OCI-LY1 (cell line): ENCODE results near the gene DENND1A.

Experiments
- H2AFZ ChIP-seq: fragments of 200-600 bp; sonication (generic), shearing (Covaris generic); 2 replicates; pipeline ENCODE4 v1.6.0; 2014; ENCODE audit warnings: antibody characterized with exemption, mild to moderate bottlenecking, low read length
- H3F3A ChIP-seq: fragments of 200-600 bp; sonication (generic), shearing (Covaris generic); 2 replicates; pipeline ENCODE4 v1.6.0; 2014; ENCODE audit warnings: mild to moderate bottlenecking, antibody characterized with exemption, low read length, moderate library complexity; ENCODE audit not compliant: insufficient read depth
- H3K27ac ChIP-seq: fragments of 200-600 bp; sonication (generic); 2 replicates; pipeline ENCODE4 v1.5.1; 2014; ENCODE audit warnings: low read length, mixed run types, mild to moderate bottlenecking, low read depth; ENCODE audit not compliant: poor library complexity, severe bottlenecking
- H3K27me3 ChIP-seq: fragments of 200-600 bp; sonication (generic); 2 replicates; pipeline ENCODE4 v1.6.0; 2014; ENCODE audit warnings: antibody characterized with exemption, mild to moderate bottlenecking, low read length, moderate library complexity; ENCODE audit not compliant: insufficient read depth
- H3K36me3 ChIP-seq: fragments of 200-600 bp; sonication (generic); 2 replicates; pipeline ENCODE4 v1.6.1; 2014; ENCODE audit warnings: mild to moderate bottlenecking, antibody characterized with exemption, low read length, moderate library complexity, mixed read lengths; ENCODE audit not compliant: insufficient read depth
- H3K4me1 ChIP-seq: fragments of 200-600 bp; sonication (generic); 2 replicates; pipeline ENCODE4 v1.5.1; 2014; ENCODE audit warnings: mild to moderate bottlenecking, low read length, moderate library complexity; ENCODE audit not compliant: insufficient read depth, severe bottlenecking
- H3K4me2 ChIP-seq: fragments of 200-600 bp; sonication (generic), shearing (Covaris generic); 2 replicates; pipeline ENCODE4 v1.6.1; 2014; ENCODE audit warnings: low read length
- H3K4me3 ChIP-seq: fragments of 200-600 bp; sonication (generic); 2 replicates; pipeline ENCODE4 v1.5.1; 2014; ENCODE audit warnings: low read length, low read depth, mild to moderate bottlenecking, mixed read lengths; ENCODE audit not compliant: poor library complexity, severe bottlenecking
- H3K79me2 ChIP-seq: fragments of 200-600 bp; shearing (Covaris generic); 2 replicates; pipeline ENCODE4 v1.6.1; 2016; ENCODE audit warnings: mixed run types, low read length, mixed read lengths; ENCODE audit not compliant: insufficient read depth
- H3K9ac ChIP-seq: fragments of 200-600 bp; sonication (generic), shearing (Covaris generic); 2 replicates; pipeline ENCODE4 v1.6.1; 2014; ENCODE audit warnings: mild to moderate bottlenecking, low read length, mixed read lengths
- H3K9me2 ChIP-seq: fragments of 200-600 bp; sonication (generic), shearing (Covaris generic); 2 replicates; pipeline ENCODE4 v1.6.1; 2014; ENCODE audit warnings: low read depth, mild to moderate bottlenecking, low read length, mixed read lengths
- H3K9me3 ChIP-seq: fragments of 200-600 bp; shearing (Covaris generic); 2 replicates; pipeline ENCODE4 v1.6.1; 2014; ENCODE audit warnings: low read length, mixed read lengths
- H4K20me1 ChIP-seq: fragments of 200-600 bp; sonication (generic), shearing (Covaris generic); 2 replicates; pipeline ENCODE4 v1.6.0; 2016; ENCODE audit warnings: mild to moderate bottlenecking, low read length; ENCODE audit not compliant: insufficient read depth
- EZH2 ChIP-seq: fragments of 200-600 bp; sonication (generic), shearing (Covaris generic); IDR thresholded peaks from 2 replicates; pipeline ENCODE4 v1.8.0; 2017; ENCODE audit warnings: borderline replicate concordance, mixed run types, mild to moderate bottlenecking, antibody characterized with exemption, low read length, moderate library complexity, mixed read lengths
- TF ChIP-seq, protein P1 (sequence below): fragments of 200-600 bp; sonication (generic), shearing (Covaris generic); IDR thresholded peaks from 2 replicates; pipeline ENCODE4 v1.5.1; 2017; ENCODE audit warnings: mild to moderate bottlenecking, antibody characterized with exemption, low read length, moderate library complexity, mixed read lengths

Gene DENND1A

DNA sequence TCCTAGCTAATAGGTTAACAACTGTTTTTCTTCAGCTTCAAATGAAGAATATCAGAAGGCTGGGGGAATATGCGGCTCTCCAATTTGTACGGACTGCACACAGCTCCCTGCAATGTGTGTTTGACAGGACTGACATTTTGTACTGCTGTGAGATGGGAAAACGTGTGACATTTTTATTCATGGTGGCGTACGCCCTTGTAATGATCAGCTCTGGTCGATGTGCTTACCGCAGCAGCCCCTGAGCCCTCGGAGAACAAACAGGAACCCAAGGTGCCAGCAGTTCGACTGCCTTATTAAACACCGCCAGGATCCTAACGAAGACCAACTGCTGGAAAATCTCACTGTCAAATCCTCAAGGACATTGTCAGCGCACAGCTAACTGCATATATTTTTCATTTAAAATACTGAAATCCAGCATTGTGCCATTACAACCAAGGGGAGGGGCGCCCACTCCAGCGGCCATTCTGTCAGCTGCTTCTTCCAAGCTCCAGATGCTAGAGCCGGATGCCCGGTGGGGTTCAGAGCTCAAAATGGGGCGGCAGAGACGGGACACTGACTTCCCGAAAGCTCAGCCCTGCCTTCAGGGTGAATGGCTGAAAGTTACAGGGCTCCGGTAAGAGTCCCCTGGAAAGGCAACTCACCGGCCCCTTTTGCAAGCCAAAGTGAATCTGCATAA is 507.2 kb downstream of the DENND1A start:
- H4K20me1 ChIP-seq, result no peaks in the 10 kb centered on the region
- no peak overlapping the region for H3K4me2 ChIP-seq
- TF ChIP-seq, protein P1, sequence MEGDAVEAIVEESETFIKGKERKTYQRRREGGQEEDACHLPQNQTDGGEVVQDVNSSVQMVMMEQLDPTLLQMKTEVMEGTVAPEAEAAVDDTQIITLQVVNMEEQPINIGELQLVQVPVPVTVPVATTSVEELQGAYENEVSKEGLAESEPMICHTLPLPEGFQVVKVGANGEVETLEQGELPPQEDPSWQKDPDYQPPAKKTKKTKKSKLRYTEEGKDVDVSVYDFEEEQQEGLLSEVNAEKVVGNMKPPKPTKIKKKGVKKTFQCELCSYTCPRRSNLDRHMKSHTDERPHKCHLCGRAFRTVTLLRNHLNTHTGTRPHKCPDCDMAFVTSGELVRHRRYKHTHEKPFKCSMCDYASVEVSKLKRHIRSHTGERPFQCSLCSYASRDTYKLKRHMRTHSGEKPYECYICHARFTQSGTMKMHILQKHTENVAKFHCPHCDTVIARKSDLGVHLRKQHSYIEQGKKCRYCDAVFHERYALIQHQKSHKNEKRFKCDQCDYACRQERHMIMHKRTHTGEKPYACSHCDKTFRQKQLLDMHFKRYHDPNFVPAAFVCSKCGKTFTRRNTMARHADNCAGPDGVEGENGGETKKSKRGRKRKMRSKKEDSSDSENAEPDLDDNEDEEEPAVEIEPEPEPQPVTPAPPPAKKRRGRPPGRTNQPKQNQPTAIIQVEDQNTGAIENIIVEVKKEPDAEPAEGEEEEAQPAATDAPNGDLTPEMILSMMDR, result no peak
- no peak for TF ChIP-seq EZH2
- no peak overlapping the region for H3K4me3 ChIP-seq
- H3F3A ChIP-seq, result no peaks in the 10 kb centered on the region
- no peaks in the 10 kb centered on the region for H3K36me3 ChIP-seq
- no peaks in the 10 kb centered on the region for H3K9me2 ChIP-seq
- no peaks in the 10 kb centered on the region for H3K79me2 ChIP-seq
- no peak overlapping the region for H3K9ac ChIP-seq
- no peak overlapping the region for H2AFZ ChIP-seq
- H3K27me3 ChIP-seq, result no peaks in the 10 kb centered on the region
- no peak overlapping the region for H3K27ac ChIP-seq
- no peaks in the 10 kb centered on the region for H3K9me3 ChIP-seq
- peaks cover 11% of the 10 kb centered on the region for H3K4me1 ChIP-seq

DNA sequence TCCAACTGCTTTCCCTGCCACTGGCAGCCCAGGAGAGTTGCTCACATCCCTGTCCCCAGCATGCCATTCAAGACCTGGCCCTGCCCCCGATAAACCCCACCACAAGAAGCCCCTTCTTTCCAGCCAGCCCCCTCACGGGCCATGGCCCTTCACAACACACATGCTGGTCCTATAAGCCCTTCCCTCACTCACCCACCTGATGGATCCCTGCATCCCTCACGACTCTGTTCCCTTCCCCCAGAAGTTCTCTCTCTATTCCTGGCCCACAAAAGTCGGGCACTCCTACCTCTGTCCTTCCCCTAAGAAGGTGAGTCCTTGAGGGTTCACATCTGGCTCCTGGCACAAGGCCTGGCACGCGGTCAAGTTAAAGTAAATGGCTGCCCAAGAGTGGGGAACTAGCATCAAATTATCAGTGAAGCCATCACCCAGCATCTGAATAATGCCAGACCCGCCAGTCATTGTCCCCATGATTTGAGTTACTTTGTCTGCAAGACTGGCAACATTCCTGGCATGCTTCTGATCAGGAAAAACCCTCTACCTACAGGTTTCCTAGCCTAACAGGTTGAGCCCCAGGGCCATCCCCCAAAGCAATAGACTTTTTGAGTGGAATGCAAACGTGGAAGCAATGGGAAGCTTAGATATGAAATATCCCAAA is 508.0 kb downstream of the DENND1A start:
- no peak overlapping the region for H3K9ac ChIP-seq
- H3K9me3 ChIP-seq, result no peaks in the 10 kb centered on the region
- H3K36me3 ChIP-seq, result no peaks in the 10 kb centered on the region
- no peaks in the 10 kb centered on the region for H3K9me2 ChIP-seq
- H3K79me2 ChIP-seq, result no peaks in the 10 kb centered on the region
- no peak overlapping the region for H3K27ac ChIP-seq
- H3K4me2 ChIP-seq, result no peak overlapping the region
- H2AFZ ChIP-seq, result no peak overlapping the region
- no peaks in the 10 kb centered on the region for H4K20me1 ChIP-seq
- no peaks in the 10 kb centered on the region for H3F3A ChIP-seq
- H3K27me3 ChIP-seq, result no peaks in the 10 kb centered on the region
- TF ChIP-seq EZH2, result no peak
- TF ChIP-seq, protein P1, result no peak
- H3K4me1 ChIP-seq, result peaks cover 8% of the 10 kb centered on the region
- no peak overlapping the region for H3K4me3 ChIP-seq

DNA sequence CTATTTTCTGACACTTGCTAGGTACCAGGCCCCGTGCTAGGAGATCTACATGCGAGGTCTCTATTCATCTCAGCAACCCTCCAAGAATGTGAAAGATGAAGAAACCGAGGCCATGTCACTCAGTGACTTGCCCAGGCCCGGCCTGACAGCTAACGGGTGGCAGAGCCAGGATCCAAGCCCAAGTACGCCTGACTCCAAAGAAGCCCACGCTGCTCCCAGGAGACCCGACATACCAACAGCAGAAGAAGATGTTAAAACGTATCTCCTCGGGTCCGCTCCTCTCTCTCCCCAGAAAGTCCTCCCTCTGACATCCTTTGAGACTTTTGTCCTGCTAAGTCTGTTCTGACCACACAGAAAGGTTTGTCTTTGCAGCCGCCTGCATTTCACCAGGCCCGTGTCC is 508.7 kb downstream of the DENND1A start:
- H3K4me2 ChIP-seq, result no peak overlapping the region
- H3K9ac ChIP-seq, result no peak overlapping the region
- no peak overlapping the region for H2AFZ ChIP-seq
- no peak overlapping the region for H3K27ac ChIP-seq
- H3K9me2 ChIP-seq, result no peaks in the 10 kb centered on the region
- no peaks in the 10 kb centered on the region for H3K79me2 ChIP-seq
- no peak overlapping the region for H3K4me3 ChIP-seq
- no peaks in the 10 kb centered on the region for H4K20me1 ChIP-seq
- TF ChIP-seq, protein P1, result no peak
- no peak for TF ChIP-seq EZH2
- H3K4me1 ChIP-seq, result peaks cover under 1% of the 10 kb centered on the region
- no peaks in the 10 kb centered on the region for H3F3A ChIP-seq
- no peaks in the 10 kb centered on the region for H3K9me3 ChIP-seq
- no peaks in the 10 kb centered on the region for H3K36me3 ChIP-seq
- no peaks in the 10 kb centered on the region for H3K27me3 ChIP-seq
